GM19351 (cell line): ENCODE results near the gene APOB.

Source experiments
- ATAC-seq: cut with Tn5 transposase; IDR thresholded peaks from one replicate; pipeline ENCODE4 v1.9.1; 2021; ENCODE audit warnings: mild to moderate bottlenecking, moderate library complexity; ENCODE audit not compliant: unreplicated experiment

Gene APOB

GRCh38 chr2:20953146-20953824 is 90.6 kb downstream of the APOB start:
- no peak for ATAC-seq
